ENCODE data around the gene FKBP2.

The FKBP2 gene

DNA sequence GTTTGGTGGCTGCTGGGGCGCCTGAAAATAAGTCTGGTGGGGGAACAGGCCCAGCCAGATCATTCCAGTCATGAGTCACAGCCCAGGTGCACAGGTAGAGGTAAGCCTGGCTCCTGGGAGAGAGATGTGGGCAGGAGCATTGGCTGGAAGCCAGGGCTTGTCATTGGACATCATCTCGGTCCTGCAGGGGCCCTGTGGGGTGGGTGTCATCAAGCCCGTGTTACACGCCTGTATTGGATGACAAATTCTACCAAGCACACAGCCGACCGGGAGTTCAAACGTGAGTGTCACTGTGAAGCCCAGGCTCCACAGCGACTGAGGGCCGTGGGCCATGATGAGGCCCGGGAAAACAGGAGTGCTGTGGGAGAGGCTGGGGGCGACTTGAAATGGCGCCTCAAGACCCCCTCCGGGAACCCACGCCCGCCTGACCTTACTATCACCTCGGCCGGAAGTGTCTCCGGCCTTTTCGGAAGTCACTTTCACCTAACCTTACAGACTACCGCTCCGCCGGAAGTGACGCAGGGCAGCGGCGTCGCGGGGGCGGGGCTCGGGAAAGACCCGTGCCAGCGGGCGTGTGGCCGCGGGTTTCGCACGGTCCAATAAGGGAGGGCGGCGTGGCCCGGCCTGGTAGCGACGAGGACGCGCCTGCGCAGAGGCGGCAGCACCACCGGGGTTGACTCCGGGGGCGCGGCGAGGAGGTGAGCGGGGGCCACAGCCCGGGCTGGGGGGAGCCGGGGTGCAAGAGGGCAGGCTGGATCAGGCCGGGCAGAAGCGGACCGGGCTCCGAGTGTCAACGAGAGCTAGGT is at the start of gene FKBP2:
Gene FKBP2 (plus strand): TSS at position 661 of the 806 bp plus-strand sequence. CDS start 1,293 bp downstream, outside the sequence.
- DNase-seq, result peak; percentile 95

DNA sequence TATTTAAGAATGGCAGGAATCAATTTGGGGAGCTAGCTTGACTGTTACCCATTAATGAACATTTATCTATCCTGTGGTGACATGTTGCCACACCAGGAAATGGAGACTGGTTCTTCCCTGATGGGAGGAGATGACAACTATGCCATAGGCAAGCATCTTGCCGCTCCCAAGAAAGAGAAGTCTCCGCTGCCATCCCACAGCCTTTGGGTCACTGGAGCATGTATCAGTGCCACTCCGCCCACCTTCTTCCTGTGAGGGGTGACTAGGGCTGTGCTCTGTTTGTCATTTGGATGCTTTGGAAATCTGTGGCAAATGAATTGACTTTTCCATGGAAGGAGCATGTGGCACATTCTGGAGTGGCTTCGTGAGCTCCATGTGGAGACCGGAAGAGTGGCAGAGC is 48.5 kb upstream of the FKBP2 start:
- no peak for DNase-seq

DNA sequence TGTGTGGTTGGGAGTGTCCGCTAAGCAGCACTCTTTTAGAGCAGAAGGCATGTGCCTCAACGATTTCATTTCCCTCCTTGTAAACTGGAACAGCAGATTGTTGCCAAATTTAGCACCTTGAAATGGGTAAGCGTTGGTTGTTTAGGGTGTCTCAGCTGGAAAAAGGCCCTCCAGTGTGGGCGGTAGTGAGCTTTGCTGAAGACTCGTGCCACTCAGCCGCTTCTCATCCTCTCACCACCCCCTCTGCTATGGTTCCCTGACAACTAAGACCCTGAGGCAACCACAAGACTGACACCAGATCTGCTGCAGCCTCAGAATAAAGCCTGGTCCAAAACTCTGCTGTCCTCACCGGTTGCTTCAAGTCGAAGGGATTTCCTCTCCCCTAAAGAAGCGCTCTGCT is 44.3 kb upstream of the FKBP2 start:
- no peak for DNase-seq

DNA sequence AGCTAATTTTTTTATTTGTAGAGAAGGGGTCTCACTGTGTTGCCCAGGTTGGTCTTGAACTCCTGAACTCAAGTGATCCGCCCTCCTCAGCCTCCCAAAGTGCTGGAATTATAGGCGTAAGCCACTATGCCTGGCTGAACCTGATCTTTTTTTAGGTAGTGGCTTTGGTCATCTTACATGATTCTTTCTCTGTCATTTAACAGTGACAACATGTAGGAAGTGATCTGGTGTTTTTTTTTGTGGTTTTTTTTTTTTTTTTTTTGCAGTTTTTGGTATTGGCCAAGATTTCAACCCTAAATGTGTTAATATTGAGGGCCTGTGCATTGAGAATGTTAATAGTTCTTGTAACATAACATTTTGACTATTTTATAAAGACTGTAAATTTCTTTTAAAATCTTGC is 42.4 kb upstream of the FKBP2 start:
- DNase-seq, result no peak

DNA sequence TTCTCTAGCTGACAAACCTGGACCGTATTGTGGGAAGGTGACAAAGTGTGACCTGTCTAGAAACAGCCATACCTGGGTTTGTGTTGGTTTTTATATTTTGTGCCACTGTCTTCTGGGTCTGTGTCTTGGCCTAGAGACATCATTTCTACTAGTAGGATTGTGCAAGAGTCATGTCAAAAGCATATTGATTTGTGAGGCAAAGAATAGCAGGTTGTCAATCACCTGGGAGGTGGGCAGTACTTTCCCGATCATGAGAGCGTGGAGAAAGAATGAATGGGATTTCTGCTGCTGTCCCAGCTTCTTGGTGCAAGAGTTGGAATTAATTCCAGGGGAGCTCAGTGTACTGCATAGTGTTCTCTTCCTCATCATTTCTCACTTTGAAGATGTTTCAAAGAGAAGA is 39.4 kb upstream of the FKBP2 start:
- no peak for DNase-seq

DNA sequence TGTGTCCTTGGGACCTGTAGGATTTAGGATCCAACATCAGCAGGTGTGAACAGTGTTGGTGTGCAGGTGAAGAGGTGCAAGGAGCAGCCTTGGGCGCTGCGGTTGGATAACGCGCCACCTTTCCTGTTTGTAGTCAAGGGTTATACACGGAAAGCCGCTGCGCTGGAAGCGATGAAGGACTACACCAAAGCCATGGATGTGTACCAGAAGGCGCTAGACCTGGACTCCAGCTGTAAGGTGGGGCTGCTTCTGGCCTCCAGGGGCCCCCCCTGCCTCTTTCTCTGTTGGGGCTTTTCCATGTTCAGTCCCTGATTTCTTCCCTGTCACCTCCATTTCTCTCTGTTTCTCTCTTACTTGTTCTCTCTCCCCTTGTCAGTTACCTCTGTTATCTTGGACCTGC is 37.9 kb upstream of the FKBP2 start:
- DNase-seq, result no peak

DNA sequence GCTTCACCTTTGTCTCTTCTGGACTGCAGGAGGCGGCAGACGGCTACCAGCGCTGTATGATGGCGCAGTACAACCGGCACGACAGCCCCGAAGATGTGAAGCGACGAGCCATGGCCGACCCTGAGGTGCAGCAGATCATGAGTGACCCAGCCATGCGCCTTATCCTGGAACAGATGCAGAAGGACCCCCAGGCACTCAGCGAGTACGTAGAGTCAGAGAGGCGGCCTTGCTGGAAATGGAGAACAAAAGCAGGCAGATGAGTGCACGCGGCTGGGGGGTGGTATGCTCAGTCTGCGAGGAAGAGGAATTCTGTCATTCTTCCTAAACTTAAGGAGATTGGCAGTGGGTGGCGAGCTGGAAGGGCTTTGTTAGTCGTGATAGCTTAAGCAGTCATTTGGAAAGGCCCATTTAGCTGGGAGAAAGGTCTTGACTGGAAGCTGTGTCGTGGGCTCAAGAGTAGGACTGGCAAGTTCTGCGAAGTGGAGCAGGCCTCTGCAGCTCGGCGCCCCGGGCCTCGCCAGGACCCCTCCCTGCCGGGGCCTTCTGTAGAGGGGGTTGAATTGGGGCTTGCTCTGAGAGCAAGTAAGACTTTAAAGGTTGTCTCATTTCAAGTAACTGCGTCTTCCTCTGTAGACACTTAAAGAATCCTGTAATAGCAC is 37.3 kb upstream of the FKBP2 start:
- DNase-seq, result no peak

DNA sequence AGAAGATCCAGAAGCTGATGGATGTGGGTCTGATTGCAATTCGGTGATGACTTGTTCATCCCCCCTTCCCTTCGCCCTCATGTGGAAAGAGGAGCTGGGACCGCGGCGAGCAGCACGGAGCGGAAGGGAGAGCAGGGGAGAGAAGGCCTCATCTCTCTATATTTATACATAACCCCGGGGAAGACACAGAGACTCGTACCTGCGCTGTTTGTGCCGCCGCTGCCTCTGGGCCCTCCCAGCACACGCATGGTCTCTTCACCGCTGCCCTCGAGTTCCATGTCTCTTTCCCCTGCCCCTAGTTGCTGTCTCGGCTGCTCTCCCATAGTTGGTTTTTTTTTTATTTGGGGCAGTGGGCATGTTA is 36.8 kb upstream of the FKBP2 start:
- DNase-seq, result no peak

DNA sequence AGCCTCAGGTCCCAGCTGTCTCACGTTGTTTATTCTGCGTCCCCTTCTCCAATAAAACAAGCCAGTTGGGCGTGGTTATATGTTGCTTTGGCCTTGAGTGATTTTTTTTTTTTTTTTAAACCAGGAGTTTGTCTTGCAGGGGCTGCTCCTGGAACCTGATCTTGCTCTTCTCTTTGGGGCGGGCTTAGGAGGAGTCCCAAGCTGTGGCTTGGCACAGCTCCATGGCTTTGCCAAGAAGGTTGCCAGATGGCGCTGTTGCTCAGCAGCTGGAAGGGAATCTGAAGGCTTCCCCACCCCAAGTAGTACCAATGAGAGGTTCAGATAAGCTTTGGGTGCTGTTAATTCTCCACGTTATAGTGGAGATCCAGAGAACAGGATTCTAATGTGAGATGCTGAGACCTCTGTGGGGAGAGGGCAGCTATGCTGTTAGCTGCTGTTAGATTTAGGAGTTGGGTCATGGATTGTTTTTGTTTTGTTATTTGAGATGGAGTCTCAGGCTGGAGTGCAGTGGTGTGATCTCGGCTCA is 36.4 kb upstream of the FKBP2 start:
- peak; percentile 59 for DNase-seq

DNA sequence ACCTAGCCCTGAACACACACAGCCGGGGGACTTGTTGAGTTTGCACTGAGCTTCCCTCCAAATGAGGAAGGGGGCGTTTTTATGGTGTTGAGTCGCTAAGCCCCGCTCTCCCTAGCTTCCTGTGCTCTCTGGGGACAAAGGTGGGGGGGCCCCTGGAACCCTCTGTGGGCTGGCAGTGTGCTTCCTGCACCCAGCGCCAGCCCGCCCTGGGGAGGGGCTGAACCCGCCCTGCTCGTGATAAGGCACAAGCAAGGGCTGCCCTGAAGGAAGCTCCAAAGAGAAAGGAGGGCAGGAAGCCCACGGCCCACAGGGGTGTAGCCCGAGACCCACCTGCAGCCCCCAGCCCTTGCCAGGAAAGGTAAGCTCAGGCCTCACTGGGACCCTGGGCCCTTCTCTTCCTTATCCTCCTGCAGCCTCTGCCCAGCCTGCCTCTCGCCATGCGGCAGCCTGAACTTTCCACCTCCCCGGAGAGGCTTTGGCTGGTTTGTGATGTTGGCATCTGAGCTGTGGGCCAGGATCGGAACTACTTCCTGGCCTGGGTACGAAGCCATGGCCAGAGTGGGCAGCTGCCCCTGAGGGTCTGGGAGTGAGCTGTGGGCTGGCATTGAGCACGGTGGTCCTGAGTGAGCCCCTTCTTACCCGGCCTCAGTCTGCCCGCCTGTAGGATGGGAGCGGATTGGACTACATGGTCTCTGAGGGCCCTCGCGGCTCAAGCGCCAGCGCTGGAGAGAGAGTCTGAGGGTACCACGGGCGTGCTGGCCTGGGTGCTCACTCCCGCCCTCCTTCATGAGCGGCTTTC is 34.2 kb upstream of the FKBP2 start, which contains the start of gene FERMT3:
Gene FERMT3 (plus strand): TSS at position 265 of the 799 bp plus-strand sequence. CDS start 644 bp downstream, outside the sequence.
- DNase-seq, result no peak

DNA sequence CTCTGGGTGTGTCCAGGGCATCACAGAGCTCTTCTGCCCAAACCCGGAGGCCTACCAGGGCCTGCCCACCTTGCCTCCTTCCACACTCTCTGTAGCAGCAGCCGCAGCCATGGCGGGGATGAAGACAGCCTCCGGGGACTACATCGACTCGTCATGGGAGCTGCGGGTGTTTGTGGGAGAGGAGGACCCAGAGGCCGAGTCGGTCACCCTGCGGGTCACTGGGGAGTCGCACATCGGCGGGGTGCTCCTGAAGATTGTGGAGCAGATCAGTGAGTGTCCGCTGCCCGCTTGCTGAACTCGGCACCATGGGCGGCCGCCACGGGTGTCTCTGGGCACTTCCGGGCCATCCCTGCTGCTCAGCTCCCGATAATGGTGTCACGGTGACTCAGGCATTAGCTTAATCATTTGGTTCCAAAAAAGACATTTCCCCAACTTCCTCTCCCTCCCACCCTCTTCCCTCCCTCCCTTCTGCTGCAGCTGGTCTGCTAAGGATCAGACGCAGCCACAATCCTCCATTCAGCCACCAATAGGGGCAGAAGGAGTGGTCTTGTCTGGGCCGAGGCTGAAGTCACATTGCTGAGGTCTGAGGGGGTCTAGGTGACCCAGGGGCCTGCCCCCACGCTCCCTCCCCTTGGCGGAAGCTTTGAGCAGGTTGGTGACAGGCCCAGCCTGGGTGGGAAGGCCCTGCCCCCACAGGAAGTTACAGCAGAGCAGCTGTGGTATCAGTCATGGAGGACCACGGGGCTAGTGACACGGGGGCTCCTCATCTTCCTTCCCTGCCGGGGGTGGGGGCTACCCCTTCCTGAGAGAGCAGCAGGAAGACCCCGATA is 33.4 kb upstream of the FKBP2 start:
- DNase-seq, result no peak

DNA sequence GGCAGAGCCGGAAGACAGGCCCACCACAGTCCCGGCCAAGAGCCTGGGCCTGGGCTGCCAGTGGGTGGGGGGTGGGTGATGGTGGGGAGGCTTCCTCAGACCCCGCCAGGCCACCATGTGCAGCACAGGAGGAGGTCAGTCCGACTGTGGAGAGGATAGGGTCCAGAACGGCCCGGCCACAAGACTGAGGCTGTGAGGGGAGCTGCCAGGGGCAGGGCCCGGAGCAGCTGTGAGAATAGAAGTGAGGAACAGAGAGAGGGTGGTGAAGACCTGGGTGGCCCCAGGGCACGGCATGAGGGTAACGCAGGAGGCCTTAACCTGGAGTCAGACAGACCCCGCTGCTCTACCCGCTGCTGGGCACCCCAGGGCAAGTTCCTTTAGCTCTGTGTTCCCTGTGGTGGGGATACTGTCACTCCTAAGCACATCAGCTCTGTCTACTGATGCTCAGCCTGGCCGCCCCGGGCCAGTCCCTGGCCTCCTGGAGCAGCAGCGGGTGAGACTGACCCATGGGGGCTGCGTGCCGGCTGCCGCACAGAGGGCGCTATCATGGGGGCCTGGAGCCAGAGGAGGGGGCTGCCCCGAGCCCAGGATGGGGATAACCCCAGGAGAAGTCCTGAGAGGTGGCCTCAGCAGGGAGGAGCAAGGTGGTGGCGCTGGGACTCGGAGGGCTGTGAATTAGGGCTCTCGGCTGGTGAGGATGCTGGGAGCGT is 32.7 kb upstream of the FKBP2 start:
- DNase-seq, result no peak

DNA sequence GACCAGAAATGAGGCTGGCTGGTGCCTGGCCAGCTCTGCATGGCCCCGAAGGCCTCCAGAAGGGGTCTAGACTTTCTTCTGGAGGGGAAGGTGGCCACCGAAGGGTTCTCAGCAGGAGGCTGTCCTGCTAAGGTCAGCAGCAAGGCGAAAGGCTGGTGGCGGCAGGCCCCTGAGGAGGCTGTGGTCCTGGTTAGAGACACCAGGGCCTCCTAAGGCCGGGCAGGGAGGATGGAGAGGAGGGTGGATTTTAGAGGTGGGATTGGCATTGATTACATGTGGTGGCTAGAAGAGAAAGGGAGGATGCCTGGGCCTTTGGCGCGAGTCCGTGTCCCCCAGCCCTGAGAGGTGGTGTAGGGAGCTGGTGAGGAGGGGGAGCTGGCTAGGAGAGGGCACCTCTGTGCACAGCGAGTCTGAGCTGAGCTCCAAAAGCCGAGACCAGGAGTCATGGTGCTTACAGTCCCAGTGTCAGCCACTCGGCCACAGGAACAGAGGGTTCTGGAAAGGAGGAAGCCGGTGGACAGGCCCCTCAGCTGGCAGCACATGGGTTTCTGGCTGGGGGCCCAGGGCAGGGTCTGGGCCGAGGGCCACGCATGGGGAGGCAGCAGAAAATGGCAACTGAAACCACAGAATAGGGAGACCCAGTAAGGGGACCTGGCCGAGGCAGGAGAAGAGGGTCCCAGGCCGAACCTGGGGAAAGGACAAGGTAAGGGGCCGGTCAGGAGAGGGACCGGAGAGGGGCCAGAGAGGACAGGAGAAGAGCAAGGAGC is 31.9 kb upstream of the FKBP2 start:
- no peak for DNase-seq

DNA sequence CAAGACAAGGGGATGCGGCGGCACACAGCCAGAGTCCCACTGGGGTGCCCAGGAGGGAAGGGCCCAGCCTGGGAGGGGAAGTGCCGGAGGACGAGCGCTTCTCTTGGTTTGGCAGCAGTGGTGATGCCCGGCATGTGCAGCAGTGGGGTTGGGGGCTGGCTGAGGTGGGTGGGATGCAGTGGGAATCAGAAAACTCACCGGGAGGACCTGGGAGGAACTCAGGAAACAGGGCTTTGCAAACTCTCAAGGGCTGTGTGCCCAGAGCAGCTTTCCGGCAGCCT is 31.4 kb upstream of the FKBP2 start:
- DNase-seq, result no peak

DNA sequence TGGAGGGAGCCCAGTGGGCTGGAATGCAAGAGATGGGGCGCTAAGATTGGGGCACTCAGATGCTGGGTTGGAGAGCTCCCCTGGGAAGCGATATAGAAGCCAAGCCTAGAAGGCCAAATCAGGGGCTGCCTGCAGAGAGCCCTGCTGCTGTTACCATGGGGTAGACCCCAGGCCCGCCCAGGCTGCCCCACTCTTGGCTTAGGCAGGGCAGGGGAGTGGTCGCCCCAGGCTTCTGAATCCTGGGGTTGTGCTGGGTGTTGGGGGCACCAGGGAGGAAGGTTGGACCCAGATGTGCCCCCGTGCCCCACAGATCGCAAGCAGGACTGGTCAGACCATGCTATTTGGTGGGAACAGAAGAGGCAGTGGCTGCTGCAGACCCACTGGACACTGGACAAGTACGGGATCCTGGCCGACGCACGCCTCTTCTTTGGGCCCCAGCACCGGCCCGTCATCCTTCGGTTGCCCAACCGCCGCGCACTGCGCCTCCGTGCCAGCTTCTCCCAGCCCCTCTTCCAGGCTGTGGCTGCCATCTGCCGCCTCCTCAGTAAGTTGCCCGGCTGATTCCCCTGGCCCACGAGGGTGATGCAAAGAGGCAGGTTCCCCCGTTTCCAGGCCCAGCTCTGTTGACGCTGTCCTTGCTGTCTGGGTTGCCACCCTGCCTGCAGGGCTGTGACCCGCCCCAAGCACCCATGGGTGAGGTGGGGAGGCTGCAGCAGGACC is 30.4 kb upstream of the FKBP2 start:
- no peak for DNase-seq

DNA sequence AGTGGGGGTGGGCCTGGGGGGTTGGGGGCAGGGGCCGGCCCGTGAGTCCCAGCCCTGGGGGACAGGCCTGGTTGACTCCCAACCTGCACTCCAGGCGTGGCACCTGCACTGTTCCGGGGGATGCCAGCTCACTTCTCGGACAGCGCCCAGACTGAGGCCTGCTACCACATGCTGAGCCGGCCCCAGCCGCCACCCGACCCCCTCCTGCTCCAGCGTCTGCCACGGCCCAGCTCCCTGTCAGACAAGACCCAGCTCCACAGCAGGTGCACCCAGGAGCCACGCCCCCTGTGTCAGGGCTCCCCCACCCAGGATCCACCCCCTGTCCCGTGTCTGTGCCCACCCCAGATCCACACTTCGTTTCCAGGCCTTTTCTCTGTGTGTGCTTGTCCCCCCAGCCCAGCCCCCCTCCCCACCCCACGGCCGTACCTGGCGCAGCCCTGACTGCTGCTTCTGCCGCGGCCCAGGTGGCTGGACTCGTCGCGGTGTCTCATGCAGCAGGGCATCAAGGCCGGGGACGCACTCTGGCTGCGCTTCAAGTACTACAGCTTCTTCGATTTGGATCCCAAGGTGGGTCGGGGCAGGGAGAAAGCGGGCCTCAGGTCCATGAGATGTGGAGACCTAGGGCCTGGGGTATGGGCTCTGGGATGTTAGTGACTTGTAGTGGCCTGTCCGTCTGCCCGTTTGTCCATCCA is 29.6 kb upstream of the FKBP2 start:
- no peak for DNase-seq

DNA sequence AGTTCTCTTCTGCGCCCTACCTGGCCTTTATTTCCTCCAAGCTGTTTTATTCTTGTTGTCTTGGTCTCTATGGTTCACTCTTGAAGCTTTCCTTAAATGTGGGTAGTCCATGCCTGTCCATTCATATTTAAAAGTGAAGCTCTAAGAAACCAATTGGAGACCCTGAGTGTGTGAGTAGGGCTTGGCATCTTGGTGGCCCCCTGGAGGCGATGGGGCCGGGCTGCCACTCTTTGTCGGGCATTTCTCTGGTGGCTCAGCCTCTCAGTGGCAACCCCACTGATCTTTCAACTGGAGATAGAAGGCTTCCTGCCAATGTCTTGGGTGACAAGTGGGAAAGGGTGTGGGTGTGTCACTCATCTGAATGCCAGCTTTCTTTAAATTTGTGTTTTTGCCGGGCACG is 24.0 kb upstream of the FKBP2 start:
- no peak for DNase-seq

DNA sequence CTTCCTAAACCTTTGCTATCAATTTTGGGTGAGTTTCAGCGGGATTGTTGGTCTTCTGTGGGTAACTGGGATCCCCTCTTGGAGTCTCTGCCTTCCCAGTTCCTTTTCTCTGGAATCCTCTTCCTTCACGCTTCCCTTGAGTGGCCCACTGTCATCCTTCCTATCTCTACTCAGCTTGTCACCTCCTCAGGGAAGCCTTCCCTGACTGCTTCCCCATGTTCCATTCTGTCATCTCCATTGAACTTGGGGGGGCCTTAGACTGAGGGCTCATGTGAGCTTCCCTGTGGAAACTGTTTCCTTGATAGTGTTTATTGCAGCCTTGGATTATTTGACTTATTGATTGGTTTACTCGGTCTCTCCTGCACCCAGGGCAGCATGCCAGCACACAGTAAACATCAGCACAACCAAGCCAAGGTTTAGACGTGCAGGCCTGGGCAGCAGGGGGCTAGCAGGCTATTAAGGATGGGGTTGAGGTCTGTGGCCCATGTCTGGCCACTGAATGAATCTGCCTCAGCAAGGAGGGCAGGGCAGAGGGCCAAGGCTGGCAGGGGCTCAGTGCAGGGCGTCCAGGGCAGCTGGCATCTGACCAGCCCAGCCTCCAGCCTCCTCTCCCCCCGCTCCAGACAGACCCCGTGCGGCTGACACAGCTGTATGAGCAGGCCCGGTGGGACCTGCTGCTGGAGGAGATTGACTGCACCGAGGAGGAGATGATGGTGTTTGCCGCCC is 22.1 kb upstream of the FKBP2 start:
- no peak for DNase-seq

DNA sequence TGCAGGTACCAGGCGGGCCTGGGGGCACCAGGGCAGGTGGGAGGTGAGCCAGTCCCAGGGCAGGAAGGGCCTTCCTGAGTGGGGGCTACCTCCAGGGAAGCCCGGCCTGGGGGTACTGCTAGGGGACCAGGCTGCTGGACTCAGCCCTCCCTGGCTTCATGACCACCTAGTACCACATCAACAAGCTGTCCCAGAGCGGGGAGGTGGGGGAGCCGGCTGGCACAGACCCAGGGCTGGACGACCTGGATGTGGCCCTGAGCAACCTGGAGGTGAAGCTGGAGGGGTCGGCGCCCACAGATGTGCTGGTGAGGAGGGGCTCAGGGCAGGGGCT is 21.6 kb upstream of the FKBP2 start:
- no peak for DNase-seq

All from NCI-H510A (cell line).